HepG2 (cell line): ENCODE results near the gene EXTL1.

Source experiments
- CHD2 ChIP-seq: IDR thresholded peaks from 2 replicates; pipeline ENCODE4 v1.6.1; 2011; ENCODE audit warnings: low read depth, low read length, improper control_type of control experiment
- CTCF ChIP-seq: sonication (generic); formaldehyde crosslinking; IDR thresholded peaks from 2 replicates; pipeline ENCODE4 v1.5.0; 2020; ENCODE audit warnings: mild to moderate bottlenecking, missing genetic modification reagents, moderate library complexity
- FOSL1 ChIP-seq: sonication (generic); formaldehyde crosslinking; IDR thresholded peaks from 2 replicates; pipeline ENCODE4 v1.9.0; 2021; ENCODE audit warnings: missing genetic modification reagents, borderline replicate concordance
- FOXM1 ChIP-seq: sonication (generic); formaldehyde crosslinking; IDR thresholded peaks from 2 replicates; pipeline ENCODE4 v1.5.0; 2020; ENCODE audit warnings: missing genetic modification reagents
- IRF9 ChIP-seq: sonication (generic); formaldehyde crosslinking; IDR thresholded peaks from 2 replicates; pipeline ENCODE4 v1.8.0; 2022; ENCODE audit warnings: missing genetic modification reagents, mild to moderate bottlenecking, borderline replicate concordance
- KLF9 ChIP-seq: IDR thresholded peaks from 2 replicates; pipeline ENCODE4 v1.6.1; 2016; ENCODE audit warnings: low read depth
- TCF7L2 ChIP-seq: IDR thresholded peaks from 2 replicates; pipeline ENCODE4 v1.6.1; 2011; ENCODE audit warnings: mild to moderate bottlenecking, low read depth, low read length, moderate library complexity
- ZBTB21 ChIP-seq: sonication (generic); formaldehyde crosslinking; IDR thresholded peaks from 2 replicates; pipeline ENCODE4 v1.4.0; 2020; ENCODE audit warnings: missing genetic modification reagents
- ZMYM2 ChIP-seq: sonication (generic); formaldehyde crosslinking; IDR thresholded peaks from 2 replicates; pipeline ENCODE4 v1.8.0; 2022; ENCODE audit warnings: mild to moderate bottlenecking, missing genetic modification reagents
- ZNF121 ChIP-seq: sonication (generic); formaldehyde crosslinking; IDR thresholded peaks from 2 replicates; pipeline ENCODE4 v1.5.0; 2020; ENCODE audit warnings: mild to moderate bottlenecking, missing genetic modification reagents
- ZNF615 ChIP-seq: sonication (generic); formaldehyde crosslinking; IDR thresholded peaks from 2 replicates; pipeline ENCODE4 v1.5.0; 2020; ENCODE audit warnings: mild to moderate bottlenecking, missing genetic modification reagents, borderline replicate concordance
- TF ChIP-seq, protein P1 (sequence below): sonication (generic); formaldehyde crosslinking; IDR thresholded peaks from 2 replicates; pipeline ENCODE4 v1.4.0; 2020; ENCODE audit warnings: missing genetic modification reagents

DNA sequence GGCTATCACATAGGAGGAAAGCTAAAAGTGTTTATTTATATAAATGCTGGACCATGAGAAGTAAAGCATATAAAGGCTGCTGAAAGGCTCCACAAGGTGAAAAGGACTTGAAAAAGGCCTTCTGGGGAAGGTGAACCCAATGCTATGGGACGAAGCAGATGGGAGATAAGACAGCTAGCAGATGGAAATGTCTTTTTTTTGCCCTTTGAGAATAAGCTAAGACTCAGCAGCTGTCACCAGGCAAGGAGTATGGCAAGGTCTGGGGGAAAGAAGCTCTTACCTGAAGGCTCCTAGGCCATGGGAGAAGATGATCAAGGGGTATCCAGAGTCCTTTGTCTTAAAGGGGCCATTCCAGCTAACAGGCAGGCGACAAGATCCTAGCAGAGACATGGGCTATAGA is 33.6 kb upstream of the EXTL1 start:
- TF ChIP-seq CTCF (CRISPR knock-in tag) (no peak), FOXM1 (CRISPR knock-in tag) (no peak), IRF9 (CRISPR knock-in tag) (no peak), FOSL1 (CRISPR knock-in tag) (no peak), ZNF121 (CRISPR knock-in tag) (no peak), ZMYM2 (no peak), TCF7L2 (no peak), ZBTB21 (CRISPR knock-in tag) (no peak), ZNF615 (CRISPR knock-in tag) (no peak), KLF9 (CRISPR knock-in tag) (no peak), CHD2 (no peak)
- TF ChIP-seq, protein P1, sequence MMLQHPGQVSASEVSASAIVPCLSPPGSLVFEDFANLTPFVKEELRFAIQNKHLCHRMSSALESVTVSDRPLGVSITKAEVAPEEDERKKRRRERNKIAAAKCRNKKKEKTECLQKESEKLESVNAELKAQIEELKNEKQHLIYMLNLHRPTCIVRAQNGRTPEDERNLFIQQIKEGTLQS (CRISPR knock-in tag): no peak
